Smooth muscle cell (in vitro differentiated cells): Measurements from ENCODE around the gene COLEC11. TPM values are rescaled to one million over a fixed set of nuclear protein-coding genes. Genes with fewer than 3 reads are reported as not detected.

Experiments used
- DNase-seq: peaks from one replicate; lab custom pipeline; 2025; ENCODE audit not compliant: unreplicated experiment; lab: John Stamatoyannopoulos, UW
- H2AFZ ChIP-seq: fragments of 200-600 bp; sonication (generic); 2 replicates; pipeline ENCODE4 v1.6.0; 2016; ENCODE audit warnings: antibody characterized with exemption, low read depth, mild to moderate bottlenecking
- H3F3A ChIP-seq: fragments of 200-600 bp; sonication (generic); 2 replicates; pipeline ENCODE4 v1.6.0; 2017; ENCODE audit warnings: antibody characterized with exemption, low read depth
- H3K27ac ChIP-seq: fragments of 200-600 bp; sonication (generic); 2 replicates; pipeline ENCODE4 v1.5.1; 2016; ENCODE audit warnings: low read depth, mild to moderate bottlenecking
- H3K27me3 ChIP-seq: fragments of 200-600 bp; sonication (generic); 2 replicates; pipeline ENCODE4 v1.6.1; 2016; ENCODE audit warnings: low read depth, mild to moderate bottlenecking
- H3K36me3 ChIP-seq: fragments of 200-600 bp; sonication (generic); 2 replicates; pipeline ENCODE4 v1.5.1; 2016; ENCODE audit warnings: low read depth
- H3K4me1 ChIP-seq: fragments of 200-600 bp; sonication (generic); 2 replicates; pipeline ENCODE4 v1.5.1; 2016; ENCODE audit warnings: low read depth
- H3K4me2 ChIP-seq: fragments of 200-600 bp; sonication (generic); 2 replicates; pipeline ENCODE4 v1.6.0; 2016; ENCODE audit warnings: mild to moderate bottlenecking
- H3K4me3 ChIP-seq: fragments of 200-600 bp; sonication (generic); 2 replicates; pipeline ENCODE4 v1.5.1; 2016; ENCODE audit warnings: mild to moderate bottlenecking
- H3K79me2 ChIP-seq: fragments of 200-600 bp; sonication (generic); 2 replicates; pipeline ENCODE4 v1.6.0; 2016; ENCODE audit warnings: low read depth, mild to moderate bottlenecking
- H3K9ac ChIP-seq: fragments of 200-600 bp; sonication (generic); 2 replicates; pipeline ENCODE4 v1.6.0; 2016; ENCODE audit warnings: low read depth
- H3K9me3 ChIP-seq: fragments of 200-600 bp; sonication (generic); replicated peaks from 2 replicates; pipeline ENCODE4 v1.5.1; 2016; ENCODE audit warnings: low read depth
- H4K20me1 ChIP-seq: fragments of 200-600 bp; sonication (generic); 2 replicates; pipeline ENCODE4 v1.6.0; 2016; ENCODE audit warnings: low read depth
- CTCF ChIP-seq: fragments of 200-600 bp; sonication (generic); IDR thresholded peaks from 2 replicates; pipeline ENCODE4 v1.5.1; 2017; ENCODE audit warnings: borderline replicate concordance, mild to moderate bottlenecking, antibody characterized with exemption; ENCODE audit not compliant: insufficient read depth, poor library complexity, severe bottlenecking
- WGBS: methylation state at CpG from one replicate; pipeline ENCODE4 v1.1.7; 2016; ENCODE audit warnings: low lambda C conversion rate; 5-methylcytosine and 5-hydroxymethylcytosine counted together
- polyA plus RNA-seq: library from polyadenylated mRNA; unstranded; fragments of >200 nt; fragmentation: Nextera tagmentation; extraction: Ambion mirVana; gene quantifications from 2 replicates; pipeline ENCODE4 v1.2.1, GENCODE V29; 2016
- total RNA-seq: library from RNA; depleted of rRNA; stranded (reverse); fragments of >200 nt; gene quantifications from 2 replicates; pipeline ENCODE4 v1.2.3, GENCODE V29; 2014

COLEC11 gene
- total RNA-seq, result 18.1 and 24.9 TPM in 2 replicates
- polyA plus RNA-seq, result 24.0 and 30.8 TPM in 2 replicates

- H3K36me3 ChIP-seq, result no peaks in the 10 kb centered on the region
- no peak for TF ChIP-seq CTCF
- peak within 1 kb of the TSS; percentile 32 for H3K4me3 ChIP-seq
- H3K27ac ChIP-seq, result peak within 1 kb of the TSS; percentile 25
- 39% methylated on average over 40 of the region's 40 CpGs for WGBS
- DNase-seq, result no peak
- H3K4me1 ChIP-seq, result no peaks in the 10 kb centered on the region
- peak within 1 kb of the TSS; percentile 75 for H2AFZ ChIP-seq
- H3K9ac ChIP-seq, result no peak within 1 kb of the TSS
- no peaks in the 10 kb centered on the region for H3K79me2 ChIP-seq
- H3K27me3 ChIP-seq, result no peaks in the 10 kb centered on the region
- peak within 1 kb of the TSS; percentile 79 for H3K4me2 ChIP-seq
- no peaks in the 10 kb centered on the region for H3K9me3 ChIP-seq
- H4K20me1 ChIP-seq, result no peaks in the 10 kb centered on the region
- peaks cover 4% of the 10 kb centered on the region for H3F3A ChIP-seq
Measured at GRCh38 chr2:3594493-3595281, at the start of gene COLEC11. TSS of gene COLEC11 (plus strand) at chr2:3595112. CDS start at chr2:3604341, 9,229 bp downstream.

- Histone ChIP-seq H3K4me1 (no peaks in the 10 kb centered on the region), H3K79me2 (peaks cover 15% of the 10 kb centered on the region), H4K20me1 (peaks cover 6% of the 10 kb centered on the region), H3K4me2 (no peak overlapping the region), H3K27ac (no peak overlapping the region), H3F3A (no peaks in the 10 kb centered on the region), H3K9ac (no peak overlapping the region), H3K4me3 (no peak overlapping the region), H3K9me3 (no peaks in the 10 kb centered on the region), H2AFZ (no peak overlapping the region), H3K27me3 (no peaks in the 10 kb centered on the region), H3K36me3 (peaks cover 52% of the 10 kb centered on the region)
- no peak for TF ChIP-seq CTCF
- WGBS, result 77% methylated on average over 10 of the region's 10 CpGs
- no peak for DNase-seq
Measured at GRCh38 chr2:3545788-3546478, 49.0 kb upstream of the COLEC11 start.

GRCh38 chr2:3547915-3548314, 47.0 kb upstream of the COLEC11 start:
- Histone ChIP-seq H3K27ac (no peak overlapping the region), H3K4me3 (no peak overlapping the region), H3K36me3 (peaks cover 51% of the 10 kb centered on the region), H3K9ac (no peak overlapping the region), H3F3A (no peaks in the 10 kb centered on the region), H3K27me3 (no peaks in the 10 kb centered on the region), H3K4me1 (no peaks in the 10 kb centered on the region), H2AFZ (no peak overlapping the region), H4K20me1 (no peaks in the 10 kb centered on the region), H3K4me2 (no peak overlapping the region), H3K79me2 (peaks cover 7% of the 10 kb centered on the region), H3K9me3 (no peaks in the 10 kb centered on the region)
- TF ChIP-seq CTCF, result no peak
- DNase-seq, result no peak
- 100% methylated on average over 2 of the region's 2 CpGs for whole genome bisulfite sequencing
